ENCODE measurements around the gene THSD7A. TPM values are rescaled to one million over a fixed set of nuclear protein-coding genes. Genes with fewer than 3 reads are reported as not detected.

THSD7A gene
- total and polyA plus RNA-seq, 2 of the 8 experiments (the other 6 are each of a cell fraction or from before 2014, with no cell fraction given) = 0.44 to 1.2 TPM

GRCh38 chr7:11730725-11731124, 101.3 kb downstream of the THSD7A start (continued):
- TF ChIP-seq TCF12 (IDR thresholded peaks at IDR 0.05; ENCODE audit: low read depth, low read length) = no peak
- no peak for TF ChIP-seq FOSL1 (IDR thresholded peaks at IDR 0.05; ENCODE audit: insufficient read depth, low read depth, low read length)
- no peak for TF ChIP-seq SAP30 (IDR thresholded peaks at IDR 0.05; ENCODE audit: insufficient read depth, insufficient replicate concordance, low read length)

All from H1 (cell line).